ENCODE measurements around the gene PIK3C2G. TPM values are rescaled to one million over a fixed set of nuclear protein-coding genes. Genes with fewer than 3 reads are reported as not detected.
"Not testable (repeated sequence)": the region's sequence is repeated elsewhere in the genome, so short reads cannot be mapped to it uniquely, and the experiment has no call there.

PIK3C2G gene
- polyA plus RNA-seq, 3 donors: 4.2 to 5.1 (median 4.8) TPM

- no peak for DNase-seq (ENCODE audit: low read depth in 3 of 3, low spot score in 2 of 3)
Measured at GRCh38 chr12:18461758-18462157, 200.4 kb downstream of the PIK3C2G start.

- DNase-seq (ENCODE audit: low read depth in 3 of 3, low spot score in 2 of 3): no peak
Measured at GRCh38 chr12:18462442-18462841, 201.1 kb downstream of the PIK3C2G start.

- no peak for DNase-seq (ENCODE audit: low read depth in 3 of 3, low spot score in 2 of 3)
Measured at GRCh38 chr12:18467620-18468245, 206.4 kb downstream of the PIK3C2G start.

- no peak for DNase-seq (ENCODE audit: low read depth in 3 of 3, low spot score in 2 of 3)
Measured at GRCh38 chr12:18468246-18469075, 207.1 kb downstream of the PIK3C2G start.

GRCh38 chr12:18470251-18470650 lies 208.9 kb downstream of the PIK3C2G start:
- DNase-seq (ENCODE audit: low read depth in 3 of 3, low spot score in 2 of 3): no peak

- no peak for DNase-seq (ENCODE audit: low read depth in 3 of 3, low spot score in 2 of 3)
Measured at GRCh38 chr12:18472304-18472703, 211.0 kb downstream of the PIK3C2G start.

GRCh38 chr12:18472806-18473205 lies 211.5 kb downstream of the PIK3C2G start:
- no peak for DNase-seq (ENCODE audit: low read depth in 3 of 3, low spot score in 2 of 3)

- DNase-seq (ENCODE audit: low read depth in 3 of 3, low spot score in 2 of 3): no peak
Measured at GRCh38 chr12:18476861-18477260, 215.5 kb downstream of the PIK3C2G start.

GRCh38 chr12:18479256-18479655 lies 217.9 kb downstream of the PIK3C2G start:
- DNase-seq (ENCODE audit: low read depth in 3 of 3, low spot score in 2 of 3): no peak

GRCh38 chr12:18482601-18483120 lies 221.3 kb downstream of the PIK3C2G start:
- DNase-seq (ENCODE audit: low read depth in 3 of 3, low spot score in 2 of 3): no peak

GRCh38 chr12:18483698-18484325 lies 222.5 kb downstream of the PIK3C2G start:
- DNase-seq (ENCODE audit: low read depth in 3 of 3, low spot score in 2 of 3): no peak

- DNase-seq (ENCODE audit: low read depth in 3 of 3, low spot score in 2 of 3): no peak
Measured at GRCh38 chr12:18486036-18486435, 224.7 kb downstream of the PIK3C2G start.

GRCh38 chr12:18487509-18487908 lies 226.2 kb downstream of the PIK3C2G start:
- DNase-seq (ENCODE audit: low read depth in 3 of 3, low spot score in 2 of 3): no peak

GRCh38 chr12:18492372-18493025 lies 231.2 kb downstream of the PIK3C2G start:
- no peak for DNase-seq (ENCODE audit: low read depth in 3 of 3, low spot score in 2 of 3)

- no peak for DNase-seq (ENCODE audit: low read depth in 3 of 3, low spot score in 2 of 3)
Measured at GRCh38 chr12:18496156-18496555, 234.8 kb downstream of the PIK3C2G start.

- DNase-seq (ENCODE audit: low read depth in 3 of 3, low spot score in 2 of 3): not testable (repeated sequence)
Measured at GRCh38 chr12:18500160-18500574, 238.8 kb downstream of the PIK3C2G start.

- DNase-seq (ENCODE audit: low read depth in 3 of 3, low spot score in 2 of 3): not testable (repeated sequence)
Measured at GRCh38 chr12:18500736-18501135, 239.4 kb downstream of the PIK3C2G start.

- no peak for DNase-seq (ENCODE audit: low read depth in 3 of 3, low spot score in 2 of 3)
Measured at GRCh38 chr12:18502422-18502968, 241.2 kb downstream of the PIK3C2G start.

GRCh38 chr12:18521461-18521860 lies 260.1 kb downstream of the PIK3C2G start:
- DNase-seq (ENCODE audit: low read depth in 3 of 3, low spot score in 2 of 3): no peak

GRCh38 chr12:18522806-18523205 lies 261.5 kb downstream of the PIK3C2G start:
- DNase-seq (ENCODE audit: low read depth in 3 of 3, low spot score in 2 of 3): no peak

GRCh38 chr12:18542497-18542896 lies 281.2 kb downstream of the PIK3C2G start:
- not testable (repeated sequence) for DNase-seq (ENCODE audit: low read depth in 3 of 3, low spot score in 2 of 3)

Measured in right renal cortex interstitium (tissue), 3 donors.